Measurements from ENCODE around the gene PLCB1. TPM values are rescaled to one million over a fixed set of nuclear protein-coding genes. Genes with fewer than 3 reads are reported as not detected.

Gene PLCB1
- total and polyA plus RNA-seq, 2 experiments from 2014 or later, result 14.9 to 20.7 TPM

GRCh38 chr20:8844179-8844578 is 712.1 kb downstream of the PLCB1 start:
- Mint-ChIP-seq H3K27me3 (ENCODE audit: insufficient read depth, low read depth, poor library complexity) (peaks cover 2% of the 10 kb centered on the region), H3K27ac (no peak overlapping the region), H3K9me3 (peaks cover 4% of the 10 kb centered on the region; the same call in 1 of the 3 replicates), H3K4me3 (no peak overlapping the region), H3K4me1 (no peaks in the 10 kb centered on the region), H3K36me3 (ENCODE audit: low read depth) (peaks cover 3% of the 10 kb centered on the region; the same call in 2 of the 3 replicates)
- DNase-seq (ENCODE audit: low spot score), result no peak
- Histone ChIP-seq H3F3A (replicated peaks; ENCODE audit: low read depth) (no peaks in the 10 kb centered on the region), H3K27me3 (ENCODE audit: insufficient read depth) (no peaks in the 10 kb centered on the region), H4K20me1 (replicated peaks; ENCODE audit: insufficient read depth) (no peaks in the 10 kb centered on the region), H3K79me2 (replicated peaks; ENCODE audit: insufficient read depth) (no peaks in the 10 kb centered on the region), H3K36me3 (ENCODE audit: insufficient read depth) (no peaks in the 10 kb centered on the region), H3K27ac (ENCODE audit: low read depth) (no peak overlapping the region), H3K4me2 (no peak overlapping the region), H2AFZ (no peak overlapping the region), H3K4me3 (no peak overlapping the region), H3K4me1 (ENCODE audit: insufficient read depth) (no peaks in the 10 kb centered on the region), H3K9me2 (ENCODE audit: insufficient read depth) (no peaks in the 10 kb centered on the region)
- TF ChIP-seq EZH2phosphoT487 (IDR thresholded peaks at IDR 0.05; ENCODE audit: unreplicated experiment) (no peak), POLR2AphosphoS5 (IDR thresholded peaks at IDR 0.05; ENCODE audit: low read depth) (no peak), CREB1 (CRISPR knock-in tag; IDR thresholded peaks at IDR 0.05; ENCODE audit: low read depth) (no peak), ZNF114 (CRISPR knock-in tag; IDR thresholded peaks at IDR 0.05) (no peak), STAT1 (IDR thresholded peaks at IDR 0.05; ENCODE audit: unreplicated experiment) (no peak), REST (IDR thresholded peaks at IDR 0.05; ENCODE audit: unreplicated experiment) (no peak), ZNF331 (CRISPR knock-in tag; IDR thresholded peaks at IDR 0.05; ENCODE audit: low read depth) (no peak), ZNF462 (CRISPR knock-in tag; IDR thresholded peaks at IDR 0.05) (no peak), NANOG (IDR thresholded peaks at IDR 0.05; ENCODE audit: borderline replicate concordance) (no peak), EZH2 (IDR thresholded peaks at IDR 0.05; ENCODE audit: low read depth, unreplicated experiment) (no peak), ETS1 (IDR thresholded peaks at IDR 0.05) (no peak), CTCF (conservative IDR thresholded peaks at IDR 0.05; ENCODE audit: low read depth in 2 of 2) (no peak), JUNB (IDR thresholded peaks at IDR 0.05; ENCODE audit: unreplicated experiment) (no peak)
- ATAC-seq, result no peak
